KMS-11 (cell line): ENCODE results near the gene TRERF1.

Source experiments
- H2AFZ ChIP-seq: fragments of 200-600 bp; sonication (generic); 2 replicates; pipeline ENCODE4 v1.6.1; 2016; ENCODE audit warnings: antibody characterized with exemption, mixed run types, low read depth
- H3K27ac ChIP-seq: fragments of 200-600 bp; sonication (generic); 2 replicates; pipeline ENCODE4 v1.6.1; 2016; ENCODE audit warnings: mild to moderate bottlenecking, mixed run types
- H3K27me3 ChIP-seq: fragments of 200-600 bp; sonication (generic); 2 replicates; pipeline ENCODE4 v1.6.1; 2017; ENCODE audit warnings: mild to moderate bottlenecking, low read depth, mixed run types, moderate library complexity; ENCODE audit not compliant: insufficient read depth
- H3K36me3 ChIP-seq: fragments of 200-600 bp; sonication (generic); 2 replicates; pipeline ENCODE4 v1.6.1; 2017; ENCODE audit warnings: mild to moderate bottlenecking, mixed run types; ENCODE audit not compliant: insufficient read depth
- H3K4me1 ChIP-seq: fragments of 200-600 bp; sonication (generic); 2 replicates; pipeline ENCODE4 v1.6.1; 2016; ENCODE audit warnings: mild to moderate bottlenecking, low read depth, mixed run types; ENCODE audit not compliant: poor library complexity, severe bottlenecking
- H3K4me2 ChIP-seq: fragments of 200-600 bp; sonication (generic); 2 replicates; pipeline ENCODE4 v1.7.0; 2016; ENCODE audit warnings: mild to moderate bottlenecking, mixed run types
- H3K4me3 ChIP-seq: fragments of 200-600 bp; sonication (generic); IDR thresholded peaks from 2 replicates; pipeline ENCODE4 v1.6.1; 2017; ENCODE audit warnings: low read depth, low read length, mixed read lengths; ENCODE audit not compliant: insufficient read depth
- H3K79me2 ChIP-seq: fragments of 200-600 bp; sonication (generic); 2 replicates; pipeline ENCODE4 v1.6.1; 2016; ENCODE audit warnings: low read depth, mixed run types; ENCODE audit not compliant: insufficient read depth
- H3K9ac ChIP-seq: fragments of 200-600 bp; sonication (generic); 2 replicates; pipeline ENCODE4 v1.6.1; 2016; ENCODE audit warnings: mild to moderate bottlenecking, mixed run types
- H4K20me1 ChIP-seq: fragments of 200-600 bp; sonication (generic); 2 replicates; pipeline ENCODE4 v1.6.1; 2016; ENCODE audit warnings: mild to moderate bottlenecking, mixed run types; ENCODE audit not compliant: insufficient read depth
- CTCF ChIP-seq: fragments of 200-600 bp; sonication (generic); conservative IDR thresholded peaks from 2 replicates; pipeline ENCODE4 v1.6.1; 2017; ENCODE audit warnings: low read depth, mild to moderate bottlenecking, antibody characterized with exemption, low read length, moderate library complexity, mixed read lengths

The TRERF1 gene

GRCh38 chr6:42251911-42252637 lies 199.7 kb downstream of the TRERF1 start:
- Histone ChIP-seq H3K27me3 (no peaks in the 10 kb centered on the region), H4K20me1 (no peaks in the 10 kb centered on the region), H3K79me2 (no peaks in the 10 kb centered on the region), H2AFZ (no peak overlapping the region), H3K36me3 (no peaks in the 10 kb centered on the region), H3K9ac (no peak overlapping the region), H3K4me2 (no peak overlapping the region), H3K4me3 (no peak overlapping the region), H3K4me1 (no peaks in the 10 kb centered on the region), H3K27ac (no peak overlapping the region)
- TF ChIP-seq CTCF = no peak

GRCh38 chr6:42251500-42251899 lies 200.2 kb downstream of the TRERF1 start:
- H3K27ac ChIP-seq = no peak overlapping the region
- no peak for TF ChIP-seq CTCF
- H3K79me2 ChIP-seq = no peaks in the 10 kb centered on the region
- no peaks in the 10 kb centered on the region for H4K20me1 ChIP-seq
- H3K36me3 ChIP-seq = no peaks in the 10 kb centered on the region
- H3K27me3 ChIP-seq = no peaks in the 10 kb centered on the region
- no peaks in the 10 kb centered on the region for H3K4me1 ChIP-seq
- no peak overlapping the region for H3K9ac ChIP-seq
- H3K4me2 ChIP-seq = no peak overlapping the region
- H2AFZ ChIP-seq = no peak overlapping the region
- no peak overlapping the region for H3K4me3 ChIP-seq

GRCh38 chr6:42250274-42250931 lies 201.3 kb downstream of the TRERF1 start:
- Histone ChIP-seq H3K9ac (no peak overlapping the region), H3K4me1 (no peaks in the 10 kb centered on the region), H3K79me2 (no peaks in the 10 kb centered on the region), H2AFZ (no peak overlapping the region), H3K4me2 (no peak overlapping the region), H3K27ac (no peak overlapping the region), H3K36me3 (no peaks in the 10 kb centered on the region), H3K27me3 (no peaks in the 10 kb centered on the region), H4K20me1 (no peaks in the 10 kb centered on the region), H3K4me3 (no peak overlapping the region)
- TF ChIP-seq CTCF = no peak

- H3K27ac ChIP-seq = no peak overlapping the region
- H3K27me3 ChIP-seq = no peaks in the 10 kb centered on the region
- H3K4me2 ChIP-seq = no peak overlapping the region
- no peaks in the 10 kb centered on the region for H3K4me1 ChIP-seq
- no peak overlapping the region for H3K9ac ChIP-seq
- H2AFZ ChIP-seq = no peak overlapping the region
- TF ChIP-seq CTCF = no peak
- no peak overlapping the region for H3K4me3 ChIP-seq
- H3K79me2 ChIP-seq = no peaks in the 10 kb centered on the region
- H4K20me1 ChIP-seq = no peaks in the 10 kb centered on the region
- no peaks in the 10 kb centered on the region for H3K36me3 ChIP-seq
These were observed 202.4 kb downstream of the TRERF1 start for GRCh38 chr6:42249279-42249678.
